MM.1S (cell line): ENCODE results near the gene ESRRA.

Experiments
- DNase-seq: peaks from one replicate; pipeline ENCODE4 v3.0.0-alpha.2; 2015
- H2AFZ ChIP-seq: fragments of 300-600 bp; sonication (generic); 2 replicates; pipeline ENCODE4 v1.6.0; 2016; ENCODE audit warnings: antibody characterized with exemption, low read length
- H3F3A ChIP-seq: fragments of 300-600 bp; sonication (generic); 2 replicates; pipeline ENCODE4 v1.6.1; 2016; ENCODE audit warnings: mild to moderate bottlenecking, antibody characterized with exemption, low read length, moderate library complexity, mixed read lengths; ENCODE audit not compliant: insufficient read depth
- H3K27ac ChIP-seq: fragments of 300-600 bp; sonication (generic); 2 replicates; pipeline ENCODE4 v1.5.1; 2016; ENCODE audit warnings: mild to moderate bottlenecking, low read length
- H3K27me3 ChIP-seq: fragments of 300-600 bp; sonication (generic); replicated peaks from 2 replicates; pipeline ENCODE4 v1.6.0; 2016; ENCODE audit warnings: low read length; ENCODE audit not compliant: insufficient read depth
- H3K36me3 ChIP-seq: fragments of 300-600 bp; sonication (generic); replicated peaks from 2 replicates; pipeline ENCODE4 v1.6.1; 2016; ENCODE audit warnings: mild to moderate bottlenecking, low read length, mixed read lengths; ENCODE audit not compliant: insufficient read depth
- H3K4me1 ChIP-seq: fragments of 300-600 bp; sonication (generic); 2 replicates; pipeline ENCODE4 v1.6.1; 2016; ENCODE audit warnings: low read length, mixed read lengths
- H3K4me2 ChIP-seq: fragments of 300-600 bp; sonication (generic); 2 replicates; pipeline ENCODE4 v1.6.0; 2016; ENCODE audit warnings: low read depth, low read length
- H3K4me3 ChIP-seq: fragments of 300-600 bp; sonication (generic); 2 replicates; pipeline ENCODE4 v1.5.1; 2016; ENCODE audit warnings: low read length, mixed read lengths
- H3K79me2 ChIP-seq: fragments of 300-600 bp; sonication (generic); 2 replicates; pipeline ENCODE4 v1.6.1; 2016; ENCODE audit warnings: mixed run types, low read length, mixed read lengths
- H3K9ac ChIP-seq: fragments of 300-600 bp; sonication (generic); 2 replicates; pipeline ENCODE4 v1.6.1; 2016; ENCODE audit warnings: low read length, mixed read lengths
- H3K9me2 ChIP-seq: fragments of 300-600 bp; sonication (generic); replicated peaks from 2 replicates; pipeline ENCODE4 v1.6.1; 2016; ENCODE audit warnings: mild to moderate bottlenecking, low read length, mixed read lengths; ENCODE audit not compliant: insufficient read depth
- H3K9me3 ChIP-seq: fragments of 300-600 bp; sonication (generic); replicated peaks from 2 replicates; pipeline ENCODE4 v1.6.1; 2016; ENCODE audit warnings: mild to moderate bottlenecking, low read length, mixed read lengths; ENCODE audit not compliant: insufficient read depth
- H4K20me1 ChIP-seq: fragments of 300-600 bp; sonication (generic); 2 replicates; pipeline ENCODE4 v1.6.1; 2016; ENCODE audit warnings: mild to moderate bottlenecking, low read length, moderate library complexity, mixed read lengths; ENCODE audit not compliant: insufficient read depth
- EZH2 ChIP-seq: fragments of 300-600 bp; sonication (generic); optimal IDR thresholded peaks from 2 replicates; pipeline ENCODE3; 2017; ENCODE audit warnings: low read depth, mild to moderate bottlenecking, antibody characterized with exemption, low read length, mixed read lengths
- EZH2phosphoT487 ChIP-seq: fragments of 300-600 bp; sonication (generic); IDR thresholded peaks from 2 replicates; pipeline ENCODE4 v1.6.1; 2018; ENCODE audit warnings: antibody characterized with exemption, low read length
- TF ChIP-seq, protein P1 (sequence below): fragments of 300-600 bp; sonication (generic); IDR thresholded peaks from 2 replicates; pipeline ENCODE4 v1.5.1; 2016; ENCODE audit warnings: antibody characterized with exemption, low read length, mixed read lengths

ESRRA gene

DNA sequence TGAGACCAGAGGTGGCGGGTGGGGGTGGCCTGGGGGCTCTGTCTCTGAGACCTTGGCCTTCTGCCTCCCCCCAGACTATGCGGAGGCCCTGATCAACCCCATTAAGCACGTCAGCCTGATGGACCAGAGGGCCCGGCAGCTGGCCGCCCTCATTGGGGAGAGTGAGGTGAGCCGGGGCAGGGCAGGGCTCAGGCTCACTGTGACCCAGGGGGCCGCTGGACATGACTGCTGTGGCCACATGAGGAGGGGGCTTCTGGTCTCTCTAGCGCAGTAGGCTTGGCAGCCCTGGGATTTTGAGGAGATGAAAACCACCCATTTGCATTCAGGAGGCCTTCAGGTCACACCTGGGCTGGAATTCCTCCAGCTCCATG lies 41.4 kb upstream of the ESRRA start:
- TF ChIP-seq, protein P1, sequence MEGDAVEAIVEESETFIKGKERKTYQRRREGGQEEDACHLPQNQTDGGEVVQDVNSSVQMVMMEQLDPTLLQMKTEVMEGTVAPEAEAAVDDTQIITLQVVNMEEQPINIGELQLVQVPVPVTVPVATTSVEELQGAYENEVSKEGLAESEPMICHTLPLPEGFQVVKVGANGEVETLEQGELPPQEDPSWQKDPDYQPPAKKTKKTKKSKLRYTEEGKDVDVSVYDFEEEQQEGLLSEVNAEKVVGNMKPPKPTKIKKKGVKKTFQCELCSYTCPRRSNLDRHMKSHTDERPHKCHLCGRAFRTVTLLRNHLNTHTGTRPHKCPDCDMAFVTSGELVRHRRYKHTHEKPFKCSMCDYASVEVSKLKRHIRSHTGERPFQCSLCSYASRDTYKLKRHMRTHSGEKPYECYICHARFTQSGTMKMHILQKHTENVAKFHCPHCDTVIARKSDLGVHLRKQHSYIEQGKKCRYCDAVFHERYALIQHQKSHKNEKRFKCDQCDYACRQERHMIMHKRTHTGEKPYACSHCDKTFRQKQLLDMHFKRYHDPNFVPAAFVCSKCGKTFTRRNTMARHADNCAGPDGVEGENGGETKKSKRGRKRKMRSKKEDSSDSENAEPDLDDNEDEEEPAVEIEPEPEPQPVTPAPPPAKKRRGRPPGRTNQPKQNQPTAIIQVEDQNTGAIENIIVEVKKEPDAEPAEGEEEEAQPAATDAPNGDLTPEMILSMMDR, result no peak
- TF ChIP-seq EZH2, result no peak
- TF ChIP-seq EZH2phosphoT487, result no peak
- Histone ChIP-seq H3K9ac (no peak overlapping the region), H3K79me2 (no peaks in the 10 kb centered on the region; the same call in 1 of the 2 replicates), H3K4me2 (no peak overlapping the region), H3K27ac (no peak overlapping the region), H3K9me2 (no peaks in the 10 kb centered on the region), H3K9me3 (no peaks in the 10 kb centered on the region), H3F3A (0 out of 2 replicates have a peak, but pooled peaks cover 4% of the 10 kb centered on the region), H3K4me1 (no peaks in the 10 kb centered on the region), H3K36me3 (no peaks in the 10 kb centered on the region), H3K4me3 (no peak overlapping the region), H4K20me1 (no peaks in the 10 kb centered on the region), H3K27me3 (no peaks in the 10 kb centered on the region), H2AFZ (no peak overlapping the region)
- DNase-seq, result no peak

DNA sequence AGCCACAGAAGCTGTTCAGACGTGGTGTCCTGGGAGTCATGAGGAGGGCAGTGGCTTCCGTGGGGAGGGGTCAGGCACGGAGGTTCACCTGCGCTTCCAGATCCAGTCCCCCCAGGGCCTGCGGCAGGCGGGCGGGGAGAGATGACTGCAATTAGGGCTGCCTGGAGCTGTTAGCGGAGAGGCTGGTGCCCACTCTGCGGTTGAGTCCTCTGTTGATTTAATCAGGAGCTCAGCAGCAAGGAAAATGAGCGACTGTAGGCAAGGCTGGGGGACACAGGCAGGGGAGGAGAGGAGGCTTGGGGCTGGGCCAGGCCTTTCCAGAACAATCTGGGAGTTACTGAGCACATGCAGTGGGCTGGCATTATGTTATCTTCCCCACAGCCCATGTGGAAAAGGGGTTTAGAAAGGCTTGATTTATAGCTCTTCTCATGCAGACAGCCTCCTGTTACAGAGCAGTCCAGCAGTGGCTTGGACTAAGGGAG lies 40.9 kb upstream of the ESRRA start:
- H3K4me2 ChIP-seq, result no peak overlapping the region
- DNase-seq, result no peak
- no peaks in the 10 kb centered on the region for H3K4me1 ChIP-seq
- H3K27ac ChIP-seq, result no peak overlapping the region
- no peak overlapping the region for H3K9ac ChIP-seq
- no peaks in the 10 kb centered on the region for H3K36me3 ChIP-seq
- H3K79me2 ChIP-seq, result no peaks in the 10 kb centered on the region; the same call in 1 of the 2 replicates
- H2AFZ ChIP-seq, result no peak overlapping the region
- H3K4me3 ChIP-seq, result no peak overlapping the region
- no peaks in the 10 kb centered on the region for H3K9me3 ChIP-seq
- H3K27me3 ChIP-seq, result no peaks in the 10 kb centered on the region
- TF ChIP-seq EZH2phosphoT487 (no peak), EZH2 (no peak)
- TF ChIP-seq, protein P1, result no peak
- H4K20me1 ChIP-seq, result no peaks in the 10 kb centered on the region
- H3K9me2 ChIP-seq, result no peaks in the 10 kb centered on the region
- H3F3A ChIP-seq, result 0 out of 2 replicates have a peak, but pooled peaks cover 8% of the 10 kb centered on the region

DNA sequence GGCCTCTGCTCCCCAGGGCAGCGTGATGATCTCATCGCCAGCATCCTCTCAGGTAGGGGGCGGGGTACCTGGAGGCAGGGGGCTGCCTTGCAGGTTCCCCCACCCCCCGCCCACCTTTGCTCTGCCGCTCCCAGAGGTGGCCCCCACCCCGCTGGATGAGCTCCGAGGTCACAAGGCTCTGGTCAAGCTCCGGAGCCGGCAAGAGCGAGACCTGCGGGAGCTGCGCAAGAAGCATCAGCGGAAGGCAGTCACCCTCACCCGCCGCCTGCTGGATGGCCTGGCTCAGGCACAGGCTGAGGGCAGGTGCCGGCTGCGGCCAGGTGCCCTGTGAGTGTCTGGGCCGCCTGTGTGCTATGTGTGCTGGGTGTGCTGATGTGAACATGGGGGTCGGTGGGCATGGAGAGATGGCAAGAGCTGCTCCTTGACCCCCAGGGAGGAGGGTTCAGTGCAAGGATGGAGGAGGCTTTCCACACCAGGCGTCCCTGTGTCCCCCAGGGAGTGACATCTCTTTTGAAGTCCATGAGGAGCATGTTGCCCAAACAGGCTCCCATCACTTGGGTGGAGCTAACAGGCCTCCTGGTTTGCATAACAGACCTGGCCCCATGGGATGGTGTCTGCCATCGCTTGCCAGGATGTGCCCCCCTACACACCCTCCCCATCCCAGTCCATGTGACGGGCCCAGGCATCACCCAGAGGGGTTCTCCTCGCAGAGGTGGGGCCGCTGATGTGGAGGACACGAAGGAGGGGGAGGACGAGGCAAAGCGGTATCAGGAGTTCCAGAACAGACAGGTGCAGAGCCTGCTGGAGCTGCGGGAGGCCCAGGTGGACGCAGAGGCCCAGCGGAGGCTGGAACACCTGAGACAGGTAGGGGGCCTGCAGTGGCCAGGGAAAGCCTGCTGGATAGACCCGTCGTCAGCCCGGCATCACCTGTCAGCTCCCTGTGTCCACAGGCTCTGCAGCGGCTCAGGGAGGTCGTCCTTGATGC lies 39.9 kb upstream of the ESRRA start:
- no peaks in the 10 kb centered on the region for H3K27me3 ChIP-seq
- H3K9ac ChIP-seq, result no peak overlapping the region
- no peaks in the 10 kb centered on the region for H3K36me3 ChIP-seq
- no peak for DNase-seq
- H3K79me2 ChIP-seq, result no peaks in the 10 kb centered on the region; the same call in 1 of the 2 replicates
- TF ChIP-seq, protein P1, result no peak
- TF ChIP-seq EZH2phosphoT487 (no peak), EZH2 (no peak)
- peaks cover 13% of the 10 kb centered on the region for H3F3A ChIP-seq
- H3K4me3 ChIP-seq, result no peak overlapping the region
- no peaks in the 10 kb centered on the region for H3K9me3 ChIP-seq
- no peaks in the 10 kb centered on the region for H4K20me1 ChIP-seq
- no peak overlapping the region for H3K4me2 ChIP-seq
- H2AFZ ChIP-seq, result no peak overlapping the region
- H3K9me2 ChIP-seq, result no peaks in the 10 kb centered on the region
- no peak overlapping the region for H3K27ac ChIP-seq
- no peaks in the 10 kb centered on the region for H3K4me1 ChIP-seq
